ENCODE results near the gene FSCN2.

GRCh38 chr17:81568416-81568815, 40.2 kb downstream of the FSCN2 start:
- TF ChIP-seq FOXM1 (IDR thresholded peaks at IDR 0.05; ENCODE audit: low read depth, low read length) (no peak), E2F4 (IDR thresholded peaks at IDR 0.05; ENCODE audit: low read depth, low read length) (no peak), EED (IDR thresholded peaks at IDR 0.05; ENCODE audit: low read depth) (no peak), ESRRA (IDR thresholded peaks at IDR 0.05; ENCODE audit: low read length) (no peak), NFIC (IDR thresholded peaks at IDR 0.05; ENCODE audit: low read depth, low read length) (no peak), EGR1 (IDR thresholded peaks at IDR 0.05; ENCODE audit: borderline replicate concordance in 1 of 2, low read depth in 2 of 2, low read length in 2 of 2) (no peak), NBN (IDR thresholded peaks at IDR 0.05) (no peak), HDAC2 (IDR thresholded peaks at IDR 0.05) (no peak), CTCF (IDR thresholded peaks at IDR 0.05 in 2 of 3, conservative IDR thresholded peaks at IDR 0.05 in 1 of 3; ENCODE audit: control insufficient read depth in 2 of 3, extremely low read depth in 1 of 3, insufficient read depth in 1 of 3, low read depth in 3 of 3, low read length in 3 of 3) (no peak)

All from GM12878 (cell line).